GM12891 (cell line): ENCODE measurements around the gene SMDT1.

ENCODE experiments used
- DNase-seq: peaks from one replicate; pipeline ENCODE4 v3.0.0; 2011; ENCODE audit warnings: low spot score; ENCODE audit not compliant: insufficient read length
- FAIRE-seq: peaks from 2 replicates; lab custom pipeline; 2011; peaks lifted over from hg19 to GRCh38; lab: Jason Lieb, UNC
- PAX5 ChIP-seq: IDR thresholded peaks from 2 replicates; pipeline ENCODE4 v1.6.1; 2011; ENCODE audit warnings: low read length, moderate library complexity, mild to moderate bottlenecking; ENCODE audit not compliant: insufficient read depth, severe bottlenecking
- POLR2A ChIP-seq: IDR thresholded peaks from 2 replicates; pipeline ENCODE4 v1.6.1; 2011; ENCODE audit warnings: low read depth, low read length, control low read depth
- POLR2AphosphoS5 ChIP-seq: IDR thresholded peaks from 2 replicates; pipeline ENCODE4 v1.6.1; 2011; ENCODE audit warnings: low read depth, low read length, control low read depth
- POU2F2 ChIP-seq: IDR thresholded peaks from 2 replicates; pipeline ENCODE4 v1.6.1; 2011; ENCODE audit warnings: low read depth, mild to moderate bottlenecking, control low read depth, low read length, moderate library complexity
- SPI1 ChIP-seq: IDR thresholded peaks from 2 replicates; pipeline ENCODE4 v1.6.1; 2011; ENCODE audit warnings: low read depth, low read length, control low read depth
- TAF1 ChIP-seq: IDR thresholded peaks from 2 replicates; pipeline ENCODE4 v1.6.1; 2011; ENCODE audit warnings: low read depth, low read length, control low read depth

SMDT1 gene

DNA sequence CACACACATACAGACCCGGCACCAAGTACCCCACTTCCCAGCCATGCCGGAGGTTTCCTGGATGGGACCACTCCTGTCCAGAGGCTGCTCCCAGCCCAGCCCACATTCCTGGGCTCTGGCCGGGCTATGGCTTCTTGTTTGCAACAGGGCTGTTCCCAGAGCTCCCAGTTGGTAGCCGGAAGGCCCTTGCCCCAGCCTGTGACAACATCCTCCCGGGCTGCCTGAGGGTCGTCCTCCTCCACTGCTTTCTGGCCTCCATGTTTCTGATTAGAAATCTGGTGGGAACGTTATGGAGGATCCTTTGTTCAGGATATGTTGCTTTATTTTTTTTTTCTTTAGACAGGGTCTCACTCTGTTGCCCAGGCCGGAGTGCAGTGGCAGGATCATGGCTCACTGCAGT is 52.1 kb downstream of the SMDT1 start:
- TF ChIP-seq POLR2A, result no peak
- TF ChIP-seq POU2F2, result no peak
- TF ChIP-seq PAX5, result no peak
- TF ChIP-seq SPI1, result no peak
- TF ChIP-seq TAF1, result no peak
- TF ChIP-seq POLR2AphosphoS5, result no peak
- no peak for DNase-seq
- no peak for FAIRE-seq

DNA sequence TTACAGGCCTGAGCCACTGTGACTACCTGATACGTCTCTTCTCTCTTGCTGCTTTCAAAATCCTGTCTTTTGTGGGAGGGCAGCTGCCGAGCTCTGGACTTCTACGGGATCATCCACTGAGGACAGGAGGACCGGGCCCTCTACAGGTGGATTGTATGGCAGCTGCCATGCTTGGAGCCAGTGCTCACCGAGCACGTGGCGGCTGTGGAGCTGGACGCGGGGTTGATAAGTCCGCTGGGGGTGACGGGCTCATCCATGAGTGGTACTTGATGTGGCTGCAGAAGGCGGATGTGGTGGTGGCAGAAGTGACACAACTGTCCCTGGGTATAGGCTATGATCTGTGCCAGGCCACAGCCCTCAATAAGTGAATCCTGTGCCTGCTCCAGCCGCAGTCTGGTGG is 53.0 kb downstream of the SMDT1 start:
- DNase-seq (no peak), FAIRE-seq (no peak)
- TF ChIP-seq POU2F2 (no peak), TAF1 (no peak), POLR2AphosphoS5 (no peak), SPI1 (no peak), PAX5 (no peak), POLR2A (no peak)
